Esophagus muscularis mucosa (tissue), 4 donors: ENCODE data around the gene NHLRC4.

Experiments
- CTCF ChIP-seq, 3 experiments: fragments of 200-600 bp in 2 of 3; fragments of 450-650 bp in 1 of 3; sonication (generic) in 2 of 3; IDR thresholded peaks; one replicate each; pipeline ENCODE4 v1.5.1; 2017 to 2019; ENCODE audit warnings: antibody characterized with exemption in 3 of 3, mild to moderate bottlenecking in 2 of 3, moderate library complexity in 1 of 3
- EP300 ChIP-seq: sonication (generic); formaldehyde crosslinking; IDR thresholded peaks from one replicate; pipeline ENCODE4 v1.6.1; 2017; ENCODE audit warnings: antibody characterized with exemption
- POLR2AphosphoS5 ChIP-seq, 2 donors: sonication (generic); formaldehyde crosslinking; IDR thresholded peaks; one replicate each; pipeline ENCODE4 v1.6.1; 2017; ENCODE audit warnings: antibody characterized with exemption in 2 of 2

GRCh38 chr16:567373-568256 lies 810 bp downstream of the NHLRC4 start:
- no peak for TF ChIP-seq CTCF (IDR thresholded peaks at IDR 0.05)
- no peak for TF ChIP-seq POLR2AphosphoS5 (IDR thresholded peaks at IDR 0.05)
- TF ChIP-seq EP300: no peak
